DMS153 (cell line): ENCODE results near the gene ARFGAP2.
A peak's percentile ranks its signal among the peaks of the same experiment; 100 is the strongest.

Experiments
- DNase-seq: peaks from one replicate; lab custom pipeline; 2025; lab: John Stamatoyannopoulos, UW

The ARFGAP2 gene

DNA sequence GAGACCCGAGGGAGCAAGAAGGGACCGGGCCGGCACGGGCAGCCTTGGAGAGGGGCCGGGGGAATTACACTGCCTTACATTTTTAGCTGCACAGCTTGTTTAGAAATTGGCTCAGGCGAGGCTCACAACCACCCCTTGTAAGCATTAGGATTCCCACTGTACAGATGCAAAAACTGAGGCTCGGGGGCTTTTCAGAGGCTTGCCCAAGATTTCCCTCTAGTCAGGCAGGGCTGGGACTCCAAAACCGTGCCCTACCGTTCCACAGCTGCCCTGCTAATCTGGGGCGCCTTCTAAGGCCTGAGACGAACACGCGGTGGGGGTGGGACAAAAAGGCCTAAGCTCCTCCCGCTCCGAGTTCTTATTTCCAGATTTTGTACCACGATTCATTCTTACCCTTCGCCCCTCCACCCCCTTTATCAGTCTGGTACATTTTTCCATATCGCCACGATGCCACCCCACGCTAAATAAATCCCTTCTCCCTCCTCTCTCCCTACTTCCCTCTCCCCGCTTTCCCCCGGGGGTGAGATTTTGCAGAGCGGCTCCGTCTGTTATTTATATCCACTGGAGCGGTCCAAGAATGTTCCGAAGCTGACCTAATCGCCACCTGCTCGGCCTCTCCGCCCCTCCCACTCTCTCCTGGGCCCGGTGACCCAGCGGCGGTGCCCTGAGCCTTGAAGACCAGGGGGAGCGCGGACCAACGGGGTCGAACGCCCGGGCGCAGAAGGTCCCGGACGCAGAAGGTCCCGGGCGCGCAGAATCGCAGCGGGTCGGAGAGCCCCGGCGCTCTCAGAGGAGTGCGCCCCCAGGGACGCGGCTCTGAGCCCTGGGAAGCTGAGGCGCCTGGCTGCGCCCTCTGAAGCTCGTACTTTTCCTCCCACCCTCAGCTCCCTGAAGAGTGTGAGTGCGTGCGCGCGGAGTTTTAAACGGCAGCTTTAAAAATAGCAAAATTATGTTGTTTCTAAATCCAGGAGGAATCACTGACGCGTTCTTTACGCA lies 10.3 kb upstream of the ARFGAP2 start:
- DNase-seq, result no peak

DNA sequence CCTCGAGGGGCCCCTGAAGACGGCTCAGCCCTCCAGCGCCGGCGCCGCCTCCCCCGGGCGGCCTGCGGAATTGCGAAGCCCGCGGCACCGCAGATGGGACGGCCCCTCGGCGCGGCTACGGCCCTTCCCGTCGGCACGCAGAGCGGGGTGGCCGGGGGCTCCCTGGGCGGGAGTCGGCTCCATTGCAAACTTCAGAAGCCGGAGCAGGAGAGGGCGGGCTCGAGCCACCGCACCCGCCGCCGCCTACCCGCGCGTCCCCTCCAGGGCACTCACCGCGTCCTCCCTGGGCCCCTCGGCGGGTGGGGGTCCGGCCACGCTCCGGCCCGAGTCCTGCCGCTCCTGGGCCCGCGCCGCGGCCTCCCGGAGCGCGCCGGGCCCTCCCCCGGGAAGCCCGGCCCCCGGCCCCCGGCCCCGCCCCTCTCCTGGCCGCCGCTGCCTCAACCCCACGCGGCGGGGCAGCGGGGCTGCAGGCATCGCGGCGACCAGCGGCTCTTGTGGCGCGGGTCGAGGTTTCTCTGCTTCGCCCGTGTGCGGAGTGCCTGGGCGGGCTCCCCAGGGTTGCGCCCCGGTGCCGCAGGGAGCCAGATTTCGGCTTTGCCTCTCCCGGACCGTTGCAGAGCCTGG lies 9.5 kb upstream of the ARFGAP2 start, which contains the start of gene PACSIN3:
TSS of gene PACSIN3 (minus strand) at position 359 of the 624 bp plus-strand sequence. CDS start 3,707 bp downstream, outside the sequence.
- DNase-seq, result no peak

DNA sequence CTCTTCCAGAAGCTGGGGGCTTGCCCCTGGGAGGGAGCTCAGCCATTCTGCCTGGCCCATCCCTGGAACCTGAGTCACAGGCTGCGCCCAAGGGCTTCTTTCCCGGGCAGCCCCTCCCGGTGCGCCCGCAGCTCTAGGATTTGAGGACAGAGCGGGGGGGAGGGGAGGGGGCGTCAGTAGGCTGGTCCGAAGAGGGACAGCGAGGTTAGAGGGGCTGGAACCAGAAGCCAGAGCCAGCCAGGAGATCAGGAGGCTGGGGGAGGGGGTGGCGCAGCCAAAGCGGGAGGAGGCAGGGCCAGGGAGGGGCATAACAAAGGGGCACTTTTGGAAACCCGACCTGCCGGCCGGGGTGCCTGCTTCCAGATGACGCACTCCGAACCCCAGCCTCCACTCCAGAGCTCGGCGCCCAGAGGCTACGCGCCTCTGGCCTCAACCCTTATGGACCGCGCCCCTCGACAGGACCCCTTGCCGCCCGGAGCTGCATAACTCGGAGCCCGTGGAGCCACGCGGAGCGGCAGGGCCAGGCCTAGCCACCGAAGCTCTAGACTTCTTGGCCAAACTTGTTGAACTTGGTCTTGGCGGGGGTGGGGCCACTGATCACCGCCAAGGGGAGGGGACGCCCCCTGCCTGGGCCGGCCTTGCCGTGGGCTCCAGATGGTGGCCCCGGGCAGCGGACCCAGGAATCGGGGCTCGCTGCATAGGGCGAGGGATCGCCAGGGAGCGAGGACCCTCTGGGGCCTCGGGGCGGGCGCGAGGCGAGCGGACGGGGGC lies 8.8 kb upstream of the ARFGAP2 start:
- no peak for DNase-seq

DNA sequence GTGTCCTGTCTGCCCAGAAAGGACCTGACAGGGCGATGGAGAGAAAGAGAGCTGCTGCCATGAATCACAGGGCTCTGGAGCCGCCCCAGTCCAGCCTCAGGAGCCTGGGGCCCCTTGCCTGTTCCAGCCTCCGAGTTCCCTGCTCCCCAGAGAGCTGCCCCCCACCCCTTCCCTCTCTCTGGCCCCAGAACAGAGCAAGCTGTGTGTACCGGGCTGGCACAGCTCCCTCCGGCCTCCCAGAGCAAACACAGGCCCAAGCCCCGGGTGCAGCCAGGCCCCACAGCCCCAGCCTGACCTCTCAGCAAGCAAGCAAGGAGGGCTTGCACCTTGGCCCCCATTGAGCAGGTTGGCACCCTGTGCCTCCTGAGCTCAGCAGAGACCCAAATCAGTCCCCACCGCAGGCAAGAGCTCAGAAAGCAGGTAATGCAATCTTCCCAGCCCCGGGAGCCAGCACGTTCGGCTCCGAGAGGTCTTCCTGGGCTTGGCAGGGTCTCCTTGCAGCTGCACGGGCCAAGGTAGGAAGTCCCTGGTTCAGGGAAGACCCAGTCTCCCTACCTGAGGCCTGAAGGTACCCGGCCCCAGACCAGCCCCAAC lies 8.1 kb upstream of the ARFGAP2 start:
- no peak for DNase-seq

DNA sequence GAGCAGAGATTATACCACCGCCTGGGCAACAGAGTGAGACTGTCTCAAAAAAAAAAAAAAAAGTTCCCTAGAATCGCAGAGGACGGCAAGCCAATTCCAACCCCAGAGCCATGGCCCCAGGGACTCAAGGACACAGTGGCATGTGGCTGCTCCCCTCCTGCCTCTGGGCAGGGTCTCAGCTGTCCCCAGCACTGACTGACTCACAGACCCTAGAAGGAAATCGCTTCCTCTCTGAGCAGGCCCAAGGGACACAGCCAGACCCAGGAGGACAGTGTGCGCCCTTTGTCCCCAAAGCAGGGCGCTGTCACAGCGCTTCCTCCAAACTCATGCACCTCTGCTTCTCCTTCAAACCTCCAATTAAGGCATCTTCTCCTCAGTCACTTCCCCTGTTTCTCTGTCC lies 7.3 kb upstream of the ARFGAP2 start:
- no peak for DNase-seq

DNA sequence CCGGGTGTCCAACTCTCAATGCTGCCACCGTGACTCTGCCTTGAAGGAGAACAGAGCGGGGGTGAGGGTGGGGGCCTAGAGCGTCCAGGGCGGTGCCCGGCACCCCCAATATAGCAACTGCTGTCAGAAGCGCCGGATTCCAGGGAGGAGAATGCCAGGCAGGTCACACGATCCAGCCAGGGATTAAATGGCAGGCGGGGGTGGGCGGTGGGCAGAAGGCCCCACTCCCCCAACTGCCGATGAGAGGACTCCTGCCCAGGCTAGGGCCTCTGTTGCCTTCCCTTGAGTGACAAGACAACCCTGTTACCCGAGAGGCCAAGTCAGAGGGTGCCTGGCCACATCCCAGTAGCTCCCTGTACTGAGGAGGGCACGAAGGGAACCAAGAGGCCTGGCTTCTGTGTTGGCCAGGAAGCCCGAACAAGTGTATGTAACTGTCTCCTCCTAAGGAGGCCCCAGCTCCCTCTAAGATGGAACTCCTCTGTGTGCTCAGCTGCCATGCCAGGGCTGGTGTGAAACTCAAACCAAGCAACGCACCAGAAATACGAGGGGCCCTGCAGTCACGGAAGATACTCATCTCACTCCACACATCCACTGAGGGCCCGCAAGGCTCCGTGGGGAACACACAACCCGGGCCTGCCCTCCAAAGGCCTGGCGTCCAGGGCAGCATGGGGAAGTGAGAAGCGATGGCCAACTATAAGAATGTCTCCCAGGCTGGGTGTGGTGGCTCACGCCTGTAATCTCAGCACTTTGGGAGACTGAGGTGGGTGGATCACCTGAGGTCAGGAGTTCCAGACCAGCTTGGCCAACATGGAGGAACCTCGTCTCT lies 6.6 kb upstream of the ARFGAP2 start:
- DNase-seq, result no peak

DNA sequence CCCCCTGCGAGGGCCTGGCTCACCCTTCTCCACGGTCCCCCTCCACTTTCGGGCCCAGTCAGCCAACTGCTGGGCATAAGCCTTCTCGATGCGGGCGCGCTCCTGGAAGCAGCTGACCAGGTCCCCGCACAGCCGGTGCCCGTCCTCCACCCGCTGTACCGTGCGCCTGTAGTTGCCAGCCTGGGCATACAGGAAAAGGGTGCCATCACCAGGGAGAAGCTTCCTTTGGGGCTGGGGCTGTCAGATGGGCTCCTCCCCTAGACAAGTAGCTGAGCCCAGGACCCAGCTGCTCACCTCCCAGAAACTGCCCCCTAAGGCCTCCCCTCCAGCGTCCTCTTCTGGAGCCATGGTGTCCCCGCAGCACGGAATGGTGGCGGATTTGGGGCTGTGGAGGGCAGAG lies 5.7 kb upstream of the ARFGAP2 start:
- no peak for DNase-seq

DNA sequence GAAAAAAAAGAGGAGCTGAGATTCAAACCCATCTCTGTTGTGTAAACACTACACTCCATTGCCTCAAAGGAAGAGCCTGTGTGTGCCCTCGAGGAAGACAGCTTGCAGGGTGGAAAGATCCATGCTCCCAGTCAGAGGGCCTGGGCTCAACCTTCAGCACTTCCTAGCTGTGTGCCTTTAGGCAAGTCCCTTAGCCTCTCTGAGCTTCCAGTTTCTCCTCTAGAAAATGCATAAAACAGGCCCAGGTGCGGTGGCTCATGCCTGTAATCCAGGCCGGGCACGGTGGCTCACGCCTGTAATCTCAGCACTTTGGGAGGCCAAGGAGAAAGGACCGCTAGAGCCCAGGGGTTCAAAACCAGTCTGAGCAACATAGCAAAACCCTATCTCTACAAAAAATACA lies 4.6 kb upstream of the ARFGAP2 start:
- DNase-seq, result no peak

DNA sequence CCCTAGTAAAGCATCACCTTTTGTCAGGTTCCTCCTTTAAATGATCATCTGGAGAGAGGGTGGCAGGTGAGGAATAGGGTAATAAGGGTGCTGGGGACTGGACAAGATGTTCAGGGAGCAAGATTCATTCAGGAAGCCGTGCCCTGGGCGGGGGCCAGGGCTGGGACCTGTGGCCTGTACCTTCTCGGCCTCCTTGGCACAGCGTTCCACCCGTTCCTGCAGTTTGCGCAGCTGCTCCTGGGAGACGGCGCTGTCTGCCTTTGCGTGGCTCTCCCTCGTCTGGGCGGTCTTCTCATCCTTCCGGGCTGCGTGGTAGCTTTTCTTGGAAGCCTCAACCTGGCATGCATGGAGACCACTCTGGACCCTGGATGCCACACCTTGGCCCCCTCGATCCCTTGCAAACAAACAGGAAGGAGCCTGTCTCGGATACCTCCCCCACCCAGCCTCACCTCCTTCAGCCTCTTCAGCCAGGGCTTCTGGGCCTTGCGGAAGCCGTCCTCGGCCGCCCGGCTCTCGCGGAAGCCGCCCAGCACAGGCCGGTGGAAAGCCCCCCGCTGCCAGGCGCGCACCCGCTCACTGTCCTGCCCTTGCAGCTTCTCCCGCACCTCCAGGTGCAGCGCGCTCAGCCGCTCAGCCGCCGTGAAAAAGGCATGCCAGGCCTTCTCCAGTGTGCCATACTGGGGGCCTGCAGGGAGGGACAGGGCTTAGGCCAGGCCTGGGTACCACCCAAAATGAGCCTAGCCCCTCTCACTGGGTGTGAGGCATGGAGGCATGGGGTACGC lies 3.5 kb upstream of the ARFGAP2 start:
- no peak for DNase-seq

DNA sequence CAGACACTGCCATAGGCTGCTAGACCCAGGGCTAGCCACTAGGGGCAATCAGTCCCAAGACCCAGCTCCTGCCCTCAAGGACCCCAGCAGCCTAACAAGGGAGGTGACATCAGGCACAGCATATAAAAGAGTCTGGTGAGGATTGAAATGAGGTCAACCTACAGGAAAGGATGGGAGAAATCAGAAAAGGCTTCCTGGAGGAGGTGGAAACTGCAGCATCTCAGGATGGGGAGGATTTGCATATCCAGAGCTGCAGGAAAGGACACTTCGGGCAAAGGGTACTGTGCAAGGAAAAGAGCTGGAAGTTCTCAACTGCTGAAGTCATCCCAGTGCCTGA lies 2.9 kb upstream of the ARFGAP2 start:
- peak; percentile 36 for DNase-seq

DNA sequence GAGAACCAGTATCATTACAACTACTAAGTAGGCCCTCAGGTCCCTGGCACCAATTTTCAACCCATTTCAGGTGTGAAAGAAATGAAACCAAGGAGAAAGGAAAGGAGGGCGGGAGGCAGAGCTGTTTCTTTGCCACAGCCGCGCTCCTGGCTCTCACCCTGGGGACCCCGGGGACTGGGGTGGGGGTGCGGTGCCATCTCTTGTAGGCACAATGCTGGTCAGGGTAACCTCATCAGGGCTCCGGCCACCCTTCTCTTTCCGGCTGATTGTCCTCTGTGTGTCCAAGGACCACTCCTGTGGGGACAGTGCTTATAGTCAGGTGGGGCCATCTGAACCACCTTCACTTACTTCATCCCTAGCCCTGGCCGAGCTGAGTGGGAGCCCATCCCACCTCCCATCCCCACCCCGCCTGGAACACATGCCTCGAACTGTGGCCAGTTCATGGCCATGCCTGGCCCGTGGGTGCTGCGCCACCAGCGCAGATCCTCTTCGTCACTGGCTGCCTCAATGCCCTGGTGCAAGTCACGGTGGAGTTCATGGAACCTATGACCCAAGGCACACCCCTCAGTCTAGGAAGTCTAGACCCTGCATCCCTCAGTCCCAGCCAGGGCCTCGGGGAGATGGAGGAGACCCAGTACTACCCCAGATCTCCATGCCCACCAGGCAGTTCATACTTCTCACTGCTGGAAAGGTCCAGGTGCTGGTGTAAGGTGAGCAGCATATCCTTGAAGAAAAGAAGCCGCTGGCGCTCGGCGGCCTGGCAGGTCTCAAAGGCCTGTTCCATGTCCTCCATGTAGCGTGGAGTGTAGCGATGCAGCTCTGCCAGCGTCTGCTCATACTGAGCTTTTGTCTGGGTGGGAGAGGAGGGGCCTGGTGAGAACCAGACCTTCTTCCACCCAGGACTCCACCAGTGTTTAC lies 2.3 kb upstream of the ARFGAP2 start:
- DNase-seq, result no peak

DNA sequence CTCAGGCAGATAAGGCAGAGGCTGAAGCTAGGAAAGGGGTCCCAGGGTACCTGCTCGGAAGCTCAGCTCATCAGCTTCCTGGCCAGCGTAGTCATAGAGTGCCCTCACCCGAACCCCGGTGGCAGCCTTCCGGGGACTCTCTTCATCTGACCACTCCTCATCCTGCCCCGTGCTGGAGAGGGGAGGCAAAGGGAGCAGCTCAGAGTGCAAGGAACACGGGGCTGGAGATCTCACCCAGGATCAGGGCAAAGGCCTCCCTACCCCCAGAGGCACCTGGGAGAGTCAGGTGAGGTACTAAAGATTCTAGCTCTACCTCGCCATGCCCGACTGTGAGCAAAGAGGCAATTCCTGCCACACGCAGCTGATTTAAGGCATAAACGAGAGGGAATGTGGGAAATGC lies 1.6 kb upstream of the ARFGAP2 start:
- DNase-seq, result no peak

DNA sequence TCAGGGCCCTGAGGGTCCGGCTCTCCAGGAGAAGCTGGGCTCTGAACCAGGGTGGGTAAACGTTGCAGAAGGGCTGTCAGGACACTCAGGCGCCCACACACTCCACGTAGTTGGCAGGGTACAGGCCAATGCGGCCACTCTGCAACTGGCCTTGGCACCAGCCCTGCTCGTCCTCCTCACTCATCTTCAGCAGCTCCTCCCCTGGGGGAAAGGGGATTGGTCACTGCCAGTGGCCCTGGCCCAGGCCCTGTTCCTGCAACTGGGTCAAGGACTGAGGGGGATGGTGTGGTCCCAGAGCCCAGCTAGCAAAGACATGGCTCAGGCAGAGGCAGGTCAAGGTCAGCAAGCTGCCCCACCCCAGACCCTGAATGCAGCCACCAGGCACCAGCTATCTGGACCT lies 1.2 kb upstream of the ARFGAP2 start:
- DNase-seq, result no peak

DNA sequence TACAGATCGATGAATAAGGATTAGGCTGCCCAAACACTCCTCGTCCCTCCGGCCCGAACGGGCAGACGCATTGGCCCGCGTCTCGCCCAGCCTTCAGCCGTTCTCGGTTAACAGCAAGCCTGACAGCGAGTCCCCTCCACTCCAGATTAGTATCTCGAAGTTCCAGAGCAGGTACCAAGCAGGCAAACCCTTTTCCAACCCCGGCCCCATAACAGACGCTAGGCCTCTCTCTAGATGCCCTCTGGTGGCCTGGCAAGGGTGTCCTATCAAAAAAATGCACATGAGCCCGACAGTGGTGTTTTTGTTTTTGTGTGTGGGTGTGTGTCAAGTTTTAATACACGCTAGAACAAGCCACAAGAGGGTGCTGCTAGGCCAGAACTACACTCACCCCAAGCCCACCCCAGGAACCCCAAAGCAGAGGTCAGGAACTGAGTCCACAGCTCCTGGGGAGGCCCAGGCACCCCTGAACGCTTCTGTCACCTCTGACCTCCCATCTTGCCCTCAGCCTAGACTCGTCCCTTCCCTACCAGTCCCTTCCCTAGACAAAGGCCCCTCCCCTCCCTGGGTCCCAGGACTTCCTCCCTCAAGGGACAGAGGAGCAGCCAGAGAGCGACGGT lies 658 bp upstream of the ARFGAP2 start:
- peak; percentile 57 for DNase-seq

DNA sequence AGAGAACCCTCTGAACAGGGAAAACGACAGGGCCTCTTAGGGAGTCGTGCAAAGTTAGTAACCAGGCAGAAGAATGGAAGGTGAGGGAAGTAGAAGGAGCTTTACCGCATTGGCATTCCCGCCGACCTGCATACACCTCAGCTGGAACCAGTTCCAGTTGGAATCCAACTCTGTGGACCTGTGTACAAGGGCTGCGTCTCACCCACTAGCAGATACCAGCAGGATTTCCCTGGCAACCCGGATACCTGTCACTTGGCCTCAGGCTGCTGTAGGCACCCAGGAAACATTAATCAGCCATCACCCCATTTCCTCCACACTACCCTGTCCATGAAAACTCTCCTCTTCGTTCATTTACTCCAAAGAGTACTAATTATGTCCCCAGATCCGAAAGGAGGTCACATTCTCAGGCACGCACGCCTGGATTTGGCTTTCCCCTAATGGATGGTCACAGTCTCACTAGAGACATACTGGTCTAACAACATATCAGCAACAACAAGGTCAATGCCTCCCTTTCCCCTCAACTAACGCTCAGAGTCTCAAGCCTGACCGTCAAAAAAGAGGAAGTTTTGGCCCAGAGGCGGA lies 842 bp downstream of the ARFGAP2 start:
- DNase-seq, result no peak

DNA sequence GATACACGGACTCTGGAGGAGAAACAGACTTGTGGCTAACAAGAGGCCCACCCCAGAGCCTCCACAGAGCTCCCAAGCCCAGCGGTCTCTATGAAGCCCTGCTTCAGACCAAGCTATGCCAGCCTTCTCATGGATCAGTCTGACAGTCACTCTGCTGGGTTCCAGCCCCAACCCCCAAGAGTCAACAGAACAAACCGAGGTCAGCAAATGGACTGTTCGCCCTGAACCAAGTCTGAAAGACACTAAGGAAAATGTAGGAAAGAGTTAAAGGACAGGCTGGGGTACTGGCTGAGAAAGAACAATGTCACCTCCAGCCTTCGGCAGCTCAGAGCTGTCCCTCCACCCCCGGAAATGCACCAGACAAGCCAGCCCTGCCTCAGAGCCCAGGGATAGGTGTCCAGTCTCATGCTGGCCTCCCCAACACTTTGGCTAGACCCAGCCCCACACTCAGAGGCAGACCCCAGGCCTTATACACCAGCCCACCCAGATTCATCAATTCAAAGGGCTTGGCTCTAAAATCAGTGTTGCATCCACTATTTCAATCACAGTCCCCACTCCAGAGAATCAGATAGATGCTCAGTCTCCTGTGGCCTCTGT lies 3.8 kb downstream of the ARFGAP2 start:
- no peak for DNase-seq

DNA sequence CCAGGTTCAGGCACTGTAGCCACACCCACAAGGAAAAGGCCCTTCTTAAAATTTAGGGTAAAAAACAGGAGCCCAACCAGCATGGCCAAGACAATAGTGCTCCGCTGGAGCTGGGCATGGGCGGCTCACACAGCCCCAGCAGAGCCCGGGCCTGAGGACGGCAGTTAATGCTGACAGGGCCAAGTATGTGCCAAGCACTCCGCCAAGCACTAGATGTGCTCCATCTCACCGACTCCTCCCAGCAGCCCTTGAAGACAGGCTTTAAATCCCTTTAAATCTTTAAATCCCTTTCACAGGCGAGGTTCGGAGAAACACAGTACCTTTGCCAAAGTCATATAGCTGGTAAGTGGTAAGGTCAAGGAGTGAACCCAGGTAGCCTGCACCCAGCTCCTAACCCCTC lies 4.8 kb downstream of the ARFGAP2 start:
- no peak for DNase-seq
